GM12878 (cell line): Measurements from ENCODE around the gene CDC42EP3. TPM values are rescaled to one million over a fixed set of nuclear protein-coding genes. Genes with fewer than 3 reads are reported as not detected.

ENCODE experiments used
- ASH2L ChIP-seq: fragments of 300-600, 200-600 bp; sonication (generic); IDR thresholded peaks from 2 replicates; pipeline ENCODE4 v1.6.1; 2017; ENCODE audit warnings: low read depth, mild to moderate bottlenecking, borderline replicate concordance
- BRCA1 ChIP-seq: IDR thresholded peaks from 2 replicates; pipeline ENCODE4 v1.6.1; 2011; ENCODE audit warnings: low read depth, low read length, improper control_type of control experiment
- CBFB ChIP-seq: IDR thresholded peaks from 2 replicates; pipeline ENCODE4 v1.6.1; 2016; ENCODE audit warnings: antibody characterized with exemption, low read depth
- MEF2B ChIP-seq: fragments of 450-650 bp; IDR thresholded peaks from 2 replicates; pipeline ENCODE4 v1.6.1; 2018; ENCODE audit warnings: mild to moderate bottlenecking, moderate library complexity; ENCODE audit not compliant: partially characterized antibody, poor library complexity, severe bottlenecking
- MYB ChIP-seq: fragments of 150-350 bp; IDR thresholded peaks from 2 replicates; pipeline ENCODE4 v1.6.1; 2014; ENCODE audit warnings: mild to moderate bottlenecking, low read depth, low read length, borderline replicate concordance
- NBN ChIP-seq: fragments of 450-650 bp; IDR thresholded peaks from 2 replicates; pipeline ENCODE4 v1.6.1; 2016
- POU2F2 ChIP-seq: IDR thresholded peaks from 3 replicates; pipeline ENCODE4 v1.6.1; 2011; ENCODE audit warnings: low read depth, mild to moderate bottlenecking, low read length, borderline replicate concordance
- RAD21 ChIP-seq: IDR thresholded peaks from 2 replicates; pipeline ENCODE4 v1.6.1; 2011; ENCODE audit warnings: mild to moderate bottlenecking, low read depth, low read length, moderate library complexity; ENCODE audit not compliant: insufficient read depth
- RB1 ChIP-seq: fragments of 450-650 bp; formaldehyde crosslinking; IDR thresholded peaks from 2 replicates; pipeline ENCODE4 v1.6.1; 2017; ENCODE audit warnings: mild to moderate bottlenecking, borderline replicate concordance
- RUNX3 ChIP-seq: IDR thresholded peaks from 2 replicates; pipeline ENCODE4 v1.6.1; 2012; ENCODE audit warnings: low read length, inconsistent platforms
- SIN3A ChIP-seq: IDR thresholded peaks from 2 replicates; pipeline ENCODE4 v1.6.1; 2012; ENCODE audit warnings: low read depth, low read length, improper control_type of control experiment
- SMAD5 ChIP-seq: IDR thresholded peaks from 2 replicates; pipeline ENCODE4 v1.6.1; 2016; ENCODE audit warnings: antibody characterized with exemption, low read depth
- SPI1 ChIP-seq: IDR thresholded peaks from 2 replicates; pipeline ENCODE4 v1.6.1; 2011; ENCODE audit warnings: low read depth, mild to moderate bottlenecking, low read length, moderate library complexity, borderline replicate concordance; ENCODE audit not compliant: insufficient read depth
- SREBF1 ChIP-seq: IDR thresholded peaks from 2 replicates; pipeline ENCODE4 v1.6.1; 2012; ENCODE audit warnings: mild to moderate bottlenecking, low read length
- SREBF2 ChIP-seq: IDR thresholded peaks from 2 replicates; pipeline ENCODE4 v1.6.1; 2012; ENCODE audit warnings: mild to moderate bottlenecking, low read length
- STAT1 ChIP-seq: fragments of 450-650 bp; conservative IDR thresholded peaks from 2 replicates; pipeline ENCODE4 v1.6.1; 2014; ENCODE audit warnings: antibody characterized with exemption, mild to moderate bottlenecking
- STAT3 ChIP-seq: IDR thresholded peaks from 2 replicates; pipeline ENCODE4 v1.6.1; 2011; ENCODE audit warnings: low read depth, low read length, improper control_type of control experiment
- SUPT20H ChIP-seq: IDR thresholded peaks from 2 replicates; pipeline ENCODE4 v1.6.1; 2011; ENCODE audit warnings: low read depth, mild to moderate bottlenecking, low read length, moderate library complexity, borderline replicate concordance; ENCODE audit not compliant: control insufficient read depth
- TCF12 ChIP-seq: IDR thresholded peaks from 2 replicates; pipeline ENCODE4 v1.6.1; 2011; ENCODE audit warnings: low read depth, mild to moderate bottlenecking, low read length
- YY1 ChIP-seq: IDR thresholded peaks from 2 replicates; pipeline ENCODE4 v1.6.1; 2011; ENCODE audit warnings: low read depth, mild to moderate bottlenecking, low read length
- ZBED1 ChIP-seq: IDR thresholded peaks from 2 replicates; pipeline ENCODE4 v1.6.1; 2016; ENCODE audit warnings: borderline replicate concordance
- ZNF217 ChIP-seq: fragments of 450-650 bp; IDR thresholded peaks from 2 replicates; pipeline ENCODE4 v1.6.1; 2017; ENCODE audit warnings: antibody characterized with exemption, mild to moderate bottlenecking
- ZNF384 ChIP-seq: IDR thresholded peaks from 2 replicates; pipeline ENCODE4 v1.6.1; 2012; ENCODE audit warnings: low read depth, mild to moderate bottlenecking, low read length, improper control_type of control experiment, borderline replicate concordance
- polyA plus RNA-seq, 11 experiments: library from polyadenylated mRNA; depleted of rRNA in 4 of 11; unstranded in 6 of 11; stranded (reverse) in 5 of 11; fragments of >200 nt; fragmentation: Nextera tagmentation in 4 of 11; fragmentation: Illumina TruSeq in 1 of 11; extraction: Ambion mirVana in 4 of 11; extraction: Trizol in 1 of 11; gene quantifications; 1 replicate in 1 of 11; 2 replicates in 10 of 11; pipeline versions ENCODE4 v1.2.1 to v1.2.3, GENCODE V29; 2011 to 2016; ENCODE audit warnings: inconsistent platforms in 2 of 11, missing spikeins in 2 of 11, low read depth in 1 of 11
- total RNA-seq, 4 experiments: library from RNA; depleted of rRNA in 3 of 4; stranded (reverse); fragments of >200 nt in 3 of 4; fragmentation: Illumina TruSeq in 1 of 4; extraction: Trizol in 1 of 4; gene quantifications; 2 replicates each; pipeline versions ENCODE4 v1.2.1 to v1.2.3, GENCODE V29; 2013 to 2021
- TF ChIP-seq, protein P1 (sequence below): fragments of 450-650 bp; IDR thresholded peaks from 2 replicates; pipeline ENCODE4 v1.6.1; 2018; ENCODE audit warnings: borderline replicate concordance, mild to moderate bottlenecking; ENCODE audit not compliant: partially characterized antibody
- TF ChIP-seq, protein P2 (sequence below): fragments of 150-350 bp; IDR thresholded peaks from 2 replicates; pipeline ENCODE4 v1.6.1; 2014; ENCODE audit warnings: mild to moderate bottlenecking, low read depth, low read length
- TF ChIP-seq, protein P3 (sequence below): IDR thresholded peaks from 2 replicates; pipeline ENCODE4 v1.6.1; 2011; ENCODE audit warnings: low read depth, low read length, improper control_type of control experiment, borderline replicate concordance
- TF ChIP-seq, protein P4 (sequence below): IDR thresholded peaks from 2 replicates; pipeline ENCODE4 v1.6.1; 2011; ENCODE audit warnings: mild to moderate bottlenecking, low read depth, low read length, moderate library complexity; ENCODE audit not compliant: insufficient replicate concordance

Gene CDC42EP3
- total and polyA plus RNA-seq, 10 of the 15 experiments (the other 5 are each of a cell fraction or from before 2014, with no cell fraction given) = 11.8 to 86.9 (median 52.9) TPM

DNA sequence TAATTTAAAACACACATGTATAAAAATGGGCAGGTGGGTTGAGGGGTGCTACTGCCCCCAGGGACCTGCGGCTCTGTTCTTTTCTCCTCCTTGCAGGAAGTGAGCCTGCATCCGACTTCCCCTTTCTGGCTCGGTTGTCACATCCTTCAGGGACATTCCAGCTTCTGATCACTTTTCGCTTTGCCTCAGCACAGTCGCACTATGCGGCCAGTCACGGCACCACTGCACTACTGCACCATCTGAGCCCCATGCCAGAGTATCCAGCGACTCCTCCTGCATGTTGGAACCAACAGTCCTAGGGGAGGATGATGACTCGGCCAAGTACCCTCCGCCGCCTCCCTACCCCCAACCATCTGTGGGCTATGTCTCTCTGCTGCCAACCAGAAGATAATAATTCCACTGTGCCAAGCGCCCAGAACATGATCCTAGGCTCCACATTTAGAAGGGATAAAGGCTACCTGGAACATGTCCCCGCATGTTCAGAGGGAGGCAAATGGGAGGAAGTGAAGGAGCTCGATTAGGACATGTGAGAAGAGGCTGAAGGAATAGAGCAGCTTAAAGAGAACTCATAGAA lies 17.6 kb downstream of the CDC42EP3 start (continued):
- TF ChIP-seq, protein P1, sequence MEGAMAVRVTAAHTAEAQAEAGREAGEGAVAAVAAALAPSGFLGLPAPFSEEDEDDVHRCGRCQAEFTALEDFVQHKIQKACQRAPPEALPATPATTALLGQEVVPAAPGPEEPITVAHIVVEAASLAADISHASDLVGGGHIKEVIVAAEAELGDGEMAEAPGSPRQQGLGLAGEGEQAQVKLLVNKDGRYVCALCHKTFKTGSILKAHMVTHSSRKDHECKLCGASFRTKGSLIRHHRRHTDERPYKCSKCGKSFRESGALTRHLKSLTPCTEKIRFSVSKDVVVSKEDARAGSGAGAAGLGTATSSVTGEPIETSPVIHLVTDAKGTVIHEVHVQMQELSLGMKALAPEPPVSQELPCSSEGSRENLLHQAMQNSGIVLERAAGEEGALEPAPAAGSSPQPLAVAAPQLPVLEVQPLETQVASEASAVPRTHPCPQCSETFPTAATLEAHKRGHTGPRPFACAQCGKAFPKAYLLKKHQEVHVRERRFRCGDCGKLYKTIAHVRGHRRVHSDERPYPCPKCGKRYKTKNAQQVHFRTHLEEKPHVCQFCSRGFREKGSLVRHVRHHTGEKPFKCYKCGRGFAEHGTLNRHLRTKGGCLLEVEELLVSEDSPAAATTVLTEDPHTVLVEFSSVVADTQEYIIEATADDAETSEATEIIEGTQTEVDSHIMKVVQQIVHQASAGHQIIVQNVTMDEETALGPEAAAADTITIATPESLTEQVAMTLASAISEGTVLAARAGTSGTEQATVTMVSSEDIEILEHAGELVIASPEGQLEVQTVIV = no peak
- peak; percentile 97 for TF ChIP-seq MEF2B
- no peak for TF ChIP-seq MYB
- TF ChIP-seq TCF12 = peak; percentile 90
- TF ChIP-seq BRCA1 = no peak
- no peak for TF ChIP-seq SREBF2
- 0 out of 2 replicates have a peak, but pooled peaks have one; percentile 55 for TF ChIP-seq STAT3
- TF ChIP-seq RAD21 = peak; percentile 4; the same call in 1 of the 2 replicates
- peak; percentile 99 for TF ChIP-seq SPI1
- TF ChIP-seq STAT1 = no peak
- TF ChIP-seq, protein P2, sequence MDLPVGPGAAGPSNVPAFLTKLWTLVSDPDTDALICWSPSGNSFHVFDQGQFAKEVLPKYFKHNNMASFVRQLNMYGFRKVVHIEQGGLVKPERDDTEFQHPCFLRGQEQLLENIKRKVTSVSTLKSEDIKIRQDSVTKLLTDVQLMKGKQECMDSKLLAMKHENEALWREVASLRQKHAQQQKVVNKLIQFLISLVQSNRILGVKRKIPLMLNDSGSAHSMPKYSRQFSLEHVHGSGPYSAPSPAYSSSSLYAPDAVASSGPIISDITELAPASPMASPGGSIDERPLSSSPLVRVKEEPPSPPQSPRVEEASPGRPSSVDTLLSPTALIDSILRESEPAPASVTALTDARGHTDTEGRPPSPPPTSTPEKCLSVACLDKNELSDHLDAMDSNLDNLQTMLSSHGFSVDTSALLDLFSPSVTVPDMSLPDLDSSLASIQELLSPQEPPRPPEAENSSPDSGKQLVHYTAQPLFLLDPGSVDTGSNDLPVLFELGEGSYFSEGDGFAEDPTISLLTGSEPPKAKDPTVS = peak; percentile 63; the same call in 1 of the 2 replicates
- TF ChIP-seq NBN = no peak
- peak; percentile 90; the same call in 2 of the 3 replicates for TF ChIP-seq POU2F2
- TF ChIP-seq, protein P3, sequence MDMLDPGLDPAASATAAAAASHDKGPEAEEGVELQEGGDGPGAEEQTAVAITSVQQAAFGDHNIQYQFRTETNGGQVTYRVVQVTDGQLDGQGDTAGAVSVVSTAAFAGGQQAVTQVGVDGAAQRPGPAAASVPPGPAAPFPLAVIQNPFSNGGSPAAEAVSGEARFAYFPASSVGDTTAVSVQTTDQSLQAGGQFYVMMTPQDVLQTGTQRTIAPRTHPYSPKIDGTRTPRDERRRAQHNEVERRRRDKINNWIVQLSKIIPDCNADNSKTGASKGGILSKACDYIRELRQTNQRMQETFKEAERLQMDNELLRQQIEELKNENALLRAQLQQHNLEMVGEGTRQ = no peak
- peak; percentile 83; the same call in 1 of the 2 replicates for TF ChIP-seq SMAD5
- peak; percentile 69; the same call in 1 of the 2 replicates for TF ChIP-seq ZBED1
- peak; percentile 86 for TF ChIP-seq RUNX3
- TF ChIP-seq CBFB = peak; percentile 42; the same call in 1 of the 2 replicates
- no peak for TF ChIP-seq SUPT20H
- TF ChIP-seq SREBF1 = no peak
- no peak for TF ChIP-seq RB1
- TF ChIP-seq ZNF384 = no peak
- no peak for TF ChIP-seq ASH2L
- TF ChIP-seq, protein P4, sequence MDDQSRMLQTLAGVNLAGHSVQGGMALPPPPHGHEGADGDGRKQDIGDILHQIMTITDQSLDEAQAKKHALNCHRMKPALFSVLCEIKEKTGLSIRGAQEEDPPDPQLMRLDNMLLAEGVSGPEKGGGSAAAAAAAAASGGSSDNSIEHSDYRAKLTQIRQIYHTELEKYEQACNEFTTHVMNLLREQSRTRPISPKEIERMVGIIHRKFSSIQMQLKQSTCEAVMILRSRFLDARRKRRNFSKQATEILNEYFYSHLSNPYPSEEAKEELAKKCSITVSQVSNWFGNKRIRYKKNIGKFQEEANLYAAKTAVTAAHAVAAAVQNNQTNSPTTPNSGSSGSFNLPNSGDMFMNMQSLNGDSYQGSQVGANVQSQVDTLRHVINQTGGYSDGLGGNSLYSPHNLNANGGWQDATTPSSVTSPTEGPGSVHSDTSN = no peak
- peak; percentile 38; the same call in 1 of the 2 replicates for TF ChIP-seq YY1
- 0 out of 2 replicates have a peak, but pooled peaks have one; percentile 16 for TF ChIP-seq ZNF217
- TF ChIP-seq SIN3A = no peak
